Caco-2 (cell line): ENCODE results near the gene AK5. TPM values are rescaled to one million over a fixed set of nuclear protein-coding genes. Genes with fewer than 3 reads are reported as not detected.
A peak's percentile ranks its signal among the peaks of the same experiment; 100 is the strongest.
"Not testable (repeated sequence)": the region's sequence is repeated elsewhere in the genome, so short reads cannot be mapped to it uniquely, and the experiment has no call there.

Experiments
- BruUV-seq: library from RNA; stranded (reverse); fragments of 400-500 nt; replicated peaks from 2 replicates; lab custom pipeline; 2021; lab: Mats Ljungman, UMichigan
- CTCF ChIA-PET: fragments of 300-600 bp; sonication (Branson Sonifier 250); formaldehyde crosslinking; loops from one replicate; lab custom pipeline; 2022; ENCODE audit warnings: antibody characterized with exemption; lab: Charles Lee
- POLR2A ChIA-PET: fragments of 300-600 bp; sonication (Branson Sonifier 250); formaldehyde crosslinking; loops from one replicate; lab custom pipeline; 2022; ENCODE audit warnings: antibody characterized with exemption; lab: Charles Lee
- DNase-seq, 2 experiments: peaks; one replicate each; pipeline versions ENCODE4 v3.0.0 to v3.0.0-alpha.2; 2020 to 2022
- H3K27me3 ChIP-seq: replicated peaks from 2 replicates; pipeline ENCODE4 v1.6.0; 2011; ENCODE audit warnings: low read length; ENCODE audit not compliant: control insufficient read depth, insufficient read depth
- H3K36me3 ChIP-seq: 2 replicates; pipeline ENCODE4 v1.5.1; 2011; ENCODE audit warnings: low read length; ENCODE audit not compliant: control insufficient read depth, insufficient read depth
- H3K4me1 ChIP-seq: fragments of 250-450 bp; sonication (Bioruptor Pico); 2 replicates; pipeline ENCODE4 v1.5.1; 2020; ENCODE audit warnings: mild to moderate bottlenecking
- H3K4me3 ChIP-seq: 2 replicates; pipeline ENCODE4 v1.5.1; 2011; ENCODE audit warnings: low read depth, mild to moderate bottlenecking, control low read depth, low read length
- H3K9me3 ChIP-seq: fragments of 250-450 bp; sonication (Bioruptor Pico); 2 replicates; pipeline ENCODE4 v1.5.1; 2020; ENCODE audit warnings: mild to moderate bottlenecking, moderate library complexity
- H3K27ac Mint-ChIP-seq: one replicate; pipeline ENCODE4 v1.8.0; 2022; ENCODE audit warnings: mixed read lengths; ENCODE audit not compliant: unreplicated experiment
- H3K27me3 Mint-ChIP-seq: one replicate; pipeline ENCODE4 v1.8.0; 2022; ENCODE audit warnings: mixed read lengths; ENCODE audit not compliant: insufficient read depth, unreplicated experiment
- H3K36me3 Mint-ChIP-seq: one replicate; pipeline ENCODE4 v1.8.0; 2022; ENCODE audit warnings: mild to moderate bottlenecking, mixed read lengths; ENCODE audit not compliant: insufficient read depth, unreplicated experiment
- H3K4me1 Mint-ChIP-seq: one replicate; pipeline ENCODE4 v1.8.0; 2022; ENCODE audit warnings: low read depth, mixed read lengths; ENCODE audit not compliant: unreplicated experiment
- H3K4me3 Mint-ChIP-seq: one replicate; pipeline ENCODE4 v1.8.0; 2022; ENCODE audit warnings: mild to moderate bottlenecking, moderate library complexity, mixed read lengths; ENCODE audit not compliant: unreplicated experiment
- H3K9me3 Mint-ChIP-seq: one replicate; pipeline ENCODE4 v1.8.0; 2022; ENCODE audit warnings: mixed read lengths; ENCODE audit not compliant: unreplicated experiment
- CTCF ChIP-seq, 2 experiments: fragments of 200-600 bp in 1 of 2; IDR thresholded peaks; 1 replicate in 1 of 2; 2 replicates in 1 of 2; pipeline versions ENCODE4 v1.5.1 to v1.8.0; 2011 to 2022; ENCODE audit warnings: antibody characterized with exemption in 1 of 2, control low read depth in 1 of 2, inconsistent platforms in 1 of 2, low read depth in 1 of 2, low read length in 1 of 2, mild to moderate bottlenecking in 1 of 2, moderate library complexity in 1 of 2; ENCODE audit not compliant: insufficient read depth in 1 of 2, severe bottlenecking in 1 of 2, unreplicated experiment in 1 of 2
- intact Hi-C: fragments of 100-400 bp; cut with micrococcal nuclease; formaldehyde crosslinking; loops from one replicate; pipeline ENCODE4 v1.10.0; 2022; ENCODE audit not compliant: unreplicated experiment
- total RNA-seq: library from RNA; stranded (reverse); gene quantifications from 2 replicates; pipeline ENCODE4 v1.2.3, GENCODE V29; 2022

Gene AK5
- total RNA-seq, 1 experiment from 2014 or later: not detected

- Mint-ChIP-seq H3K36me3 (no peaks in the 10 kb centered on the region), H3K4me3 (no peak overlapping the region), H3K4me1 (peaks cover 11% of the 10 kb centered on the region), H3K27ac (no peak overlapping the region), H3K27me3 (no peaks in the 10 kb centered on the region), H3K9me3 (no peaks in the 10 kb centered on the region)
- no TSS peak for BruUV-seq
- no peak for TF ChIP-seq CTCF (IDR thresholded peaks at IDR 0.05; ENCODE audit: insufficient read depth in 1 of 2, low read depth in 1 of 2, low read length in 1 of 2, severe bottlenecking in 1 of 2, unreplicated experiment in 1 of 2)
- H3K4me3 ChIP-seq: no peak overlapping the region
- ChIA-PET POLR2A (no interaction called here), CTCF (no interaction called here)
- intact Hi-C loops: no loop called here
- no peaks in the 10 kb centered on the region for H3K9me3 ChIP-seq
- H3K4me1 ChIP-seq: no peaks in the 10 kb centered on the region
- no peaks in the 10 kb centered on the region for H3K27me3 ChIP-seq
- H3K36me3 ChIP-seq: no peaks in the 10 kb centered on the region
- no peak for DNase-seq
Measured at GRCh38 chr1:77415579-77415978, 133.8 kb downstream of the AK5 start.

- intact Hi-C loops: no loop called here
Measured at GRCh38 chr1:77416692-77417450, 135.1 kb downstream of the AK5 start.

GRCh38 chr1:77418055-77418454 is 136.2 kb downstream of the AK5 start:
- H3K4me3 Mint-ChIP-seq, CTCF ChIA-PET, H3K9me3 ChIP-seq, H3K4me1 Mint-ChIP-seq, H3K27ac Mint-ChIP-seq, POLR2A ChIA-PET, H3K4me3 ChIP-seq, H3K9me3 Mint-ChIP-seq, H3K36me3 Mint-ChIP-seq, H3K27me3 ChIP-seq, BruUV-seq, H3K36me3 ChIP-seq, intact Hi-C loops, H3K4me1 ChIP-seq, DNase-seq, H3K27me3 Mint-ChIP-seq: not testable (repeated sequence)

More at GRCh38 chr1:77416692-77417450, 135.1 kb downstream of the AK5 start:
- Mint-ChIP-seq H3K36me3 (no peaks in the 10 kb centered on the region), H3K4me1 (peaks cover 5% of the 10 kb centered on the region), H3K27me3 (no peaks in the 10 kb centered on the region), H3K9me3 (no peaks in the 10 kb centered on the region), H3K27ac (no peak overlapping the region), H3K4me3 (no peak overlapping the region)
- no peaks in the 10 kb centered on the region for H3K27me3 ChIP-seq
- BruUV-seq: no TSS peak
- ChIA-PET CTCF (no interaction called here), POLR2A (no interaction called here)
- DNase-seq: peak in 1 of 2 experiments; percentile 21
- H3K4me1 ChIP-seq: no peaks in the 10 kb centered on the region
- no peak overlapping the region for H3K4me3 ChIP-seq
- no peak for TF ChIP-seq CTCF (IDR thresholded peaks at IDR 0.05; ENCODE audit: insufficient read depth in 1 of 2, low read depth in 1 of 2, low read length in 1 of 2, severe bottlenecking in 1 of 2, unreplicated experiment in 1 of 2)
- no peaks in the 10 kb centered on the region for H3K9me3 ChIP-seq
- no peaks in the 10 kb centered on the region for H3K36me3 ChIP-seq
